ENCODE results near the gene ALDOA.

The ALDOA gene

DNA sequence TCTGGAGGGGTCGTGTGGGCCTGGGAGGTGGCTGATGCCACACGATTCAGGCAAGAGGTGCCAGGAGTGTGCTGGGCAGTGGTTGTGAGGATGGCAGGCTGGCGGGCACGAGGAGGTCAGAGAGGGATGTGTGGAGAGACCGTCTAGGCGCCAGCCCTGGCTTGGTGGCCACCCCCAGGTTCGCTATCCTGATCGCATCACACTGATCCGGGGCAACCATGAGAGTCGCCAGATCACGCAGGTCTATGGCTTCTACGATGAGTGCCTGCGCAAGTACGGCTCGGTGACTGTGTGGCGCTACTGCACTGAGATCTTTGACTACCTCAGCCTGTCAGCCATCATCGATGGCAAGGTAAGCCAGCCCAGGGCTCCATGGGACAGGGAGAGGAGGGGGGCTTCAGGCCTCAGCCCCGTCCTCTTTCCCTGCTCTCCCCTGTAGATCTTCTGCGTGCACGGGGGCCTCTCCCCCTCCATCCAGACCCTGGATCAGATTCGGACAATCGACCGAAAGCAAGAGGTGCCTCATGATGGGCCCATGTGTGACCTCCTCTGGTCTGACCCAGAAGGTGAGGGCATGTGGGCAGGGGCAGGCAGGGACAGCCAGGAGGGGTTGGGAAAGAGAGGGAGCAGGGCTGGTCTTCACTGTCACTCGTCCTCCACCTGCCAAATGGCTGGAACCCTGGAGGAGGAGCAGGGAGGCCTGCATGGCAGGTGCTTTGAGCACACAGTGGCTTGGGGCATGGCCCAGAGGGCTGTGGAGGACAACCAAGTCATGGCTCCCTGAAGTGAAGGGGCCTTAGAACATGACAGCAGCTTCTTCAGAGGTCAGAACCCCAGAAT, 17.9 kb downstream of the ALDOA start:
- no peak overlapping the region for H3K4me2 ChIP-seq (ENCODE audit: low read length)
- H3K36me3 ChIP-seq (ENCODE audit: control insufficient read depth, insufficient read depth, low read length), result no peaks in the 10 kb centered on the region
- no peak overlapping the region for H3K9ac ChIP-seq
- no peak overlapping the region for H3K4me3 ChIP-seq (ENCODE audit: low read depth, low read length)
- H3K27me3 ChIP-seq (ENCODE audit: control insufficient read depth, insufficient read depth, low read length), result no peaks in the 10 kb centered on the region
- H3K4me1 ChIP-seq, result no peaks in the 10 kb centered on the region
- H3K27ac ChIP-seq, result no peak overlapping the region
- H3K9me3 ChIP-seq (ENCODE audit: control insufficient read depth, low read length), result no peaks in the 10 kb centered on the region
- no peak overlapping the region for H2AFZ ChIP-seq
- peaks cover 2% of the 10 kb centered on the region for H3K79me2 ChIP-seq
- no peak for TF ChIP-seq CTCF (IDR thresholded peaks at IDR 0.05)

- Histone ChIP-seq H3K79me2 (peaks cover 2% of the 10 kb centered on the region), H2AFZ (no peak overlapping the region), H3K9ac (no peak overlapping the region), H3K4me2 (ENCODE audit: low read length) (no peak overlapping the region), H3K4me1 (no peaks in the 10 kb centered on the region), H3K9me3 (ENCODE audit: control insufficient read depth, low read length) (no peaks in the 10 kb centered on the region), H3K36me3 (ENCODE audit: control insufficient read depth, insufficient read depth, low read length) (no peaks in the 10 kb centered on the region), H3K27ac (no peak overlapping the region), H3K27me3 (ENCODE audit: control insufficient read depth, insufficient read depth, low read length) (no peaks in the 10 kb centered on the region), H3K4me3 (ENCODE audit: low read depth, low read length) (no peak overlapping the region)
- TF ChIP-seq CTCF (IDR thresholded peaks at IDR 0.05), result no peak
Observed at GRCh38 chr16:30084096-30084815, 18.7 kb downstream of the ALDOA start.

GRCh38 chr16:30084816-30085159, 19.2 kb downstream of the ALDOA start:
- Histone ChIP-seq H3K4me1 (no peaks in the 10 kb centered on the region), H3K4me3 (ENCODE audit: low read depth, low read length) (no peak overlapping the region), H3K27me3 (ENCODE audit: control insufficient read depth, insufficient read depth, low read length) (no peaks in the 10 kb centered on the region), H3K9me3 (ENCODE audit: control insufficient read depth, low read length) (no peaks in the 10 kb centered on the region), H3K27ac (no peak overlapping the region), H3K36me3 (ENCODE audit: control insufficient read depth, insufficient read depth, low read length) (no peaks in the 10 kb centered on the region), H3K4me2 (ENCODE audit: low read length) (no peak overlapping the region), H3K79me2 (peaks cover under 1% of the 10 kb centered on the region), H3K9ac (no peak overlapping the region), H2AFZ (no peak overlapping the region)
- no peak for TF ChIP-seq CTCF (IDR thresholded peaks at IDR 0.05)

DNA sequence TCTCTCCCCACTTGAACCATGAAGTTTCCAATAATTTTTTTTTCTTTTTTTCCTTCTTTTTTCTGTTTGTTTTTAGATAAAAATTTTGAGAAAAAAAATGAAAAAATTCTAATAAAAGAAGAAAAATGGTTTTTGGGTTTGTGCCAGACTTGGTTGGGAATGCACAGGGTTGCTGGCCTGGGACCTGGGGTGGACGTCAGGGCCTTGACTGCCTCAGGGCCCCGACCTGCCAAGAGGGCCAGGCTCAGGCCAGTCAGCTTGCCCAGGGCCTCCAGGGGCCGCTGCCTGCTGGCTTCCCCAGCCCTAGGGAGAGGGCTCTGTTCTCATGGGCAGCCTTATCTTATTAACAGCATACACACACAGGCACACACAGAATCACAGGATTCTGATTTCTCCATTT, 19.7 kb downstream of the ALDOA start:
- no peaks in the 10 kb centered on the region for H3K4me1 ChIP-seq
- no peak overlapping the region for H3K4me3 ChIP-seq (ENCODE audit: low read depth, low read length)
- no peaks in the 10 kb centered on the region for H3K9me3 ChIP-seq (ENCODE audit: control insufficient read depth, low read length)
- no peak overlapping the region for H3K4me2 ChIP-seq (ENCODE audit: low read length)
- no peaks in the 10 kb centered on the region for H3K27me3 ChIP-seq (ENCODE audit: control insufficient read depth, insufficient read depth, low read length)
- H3K27ac ChIP-seq, result no peak overlapping the region
- H3K79me2 ChIP-seq, result no peaks in the 10 kb centered on the region
- no peak overlapping the region for H3K9ac ChIP-seq
- no peak for TF ChIP-seq CTCF (IDR thresholded peaks at IDR 0.05)
- H2AFZ ChIP-seq, result no peak overlapping the region
- no peaks in the 10 kb centered on the region for H3K36me3 ChIP-seq (ENCODE audit: control insufficient read depth, insufficient read depth, low read length)
